ENCODE data around the gene CDH5.

DNA sequence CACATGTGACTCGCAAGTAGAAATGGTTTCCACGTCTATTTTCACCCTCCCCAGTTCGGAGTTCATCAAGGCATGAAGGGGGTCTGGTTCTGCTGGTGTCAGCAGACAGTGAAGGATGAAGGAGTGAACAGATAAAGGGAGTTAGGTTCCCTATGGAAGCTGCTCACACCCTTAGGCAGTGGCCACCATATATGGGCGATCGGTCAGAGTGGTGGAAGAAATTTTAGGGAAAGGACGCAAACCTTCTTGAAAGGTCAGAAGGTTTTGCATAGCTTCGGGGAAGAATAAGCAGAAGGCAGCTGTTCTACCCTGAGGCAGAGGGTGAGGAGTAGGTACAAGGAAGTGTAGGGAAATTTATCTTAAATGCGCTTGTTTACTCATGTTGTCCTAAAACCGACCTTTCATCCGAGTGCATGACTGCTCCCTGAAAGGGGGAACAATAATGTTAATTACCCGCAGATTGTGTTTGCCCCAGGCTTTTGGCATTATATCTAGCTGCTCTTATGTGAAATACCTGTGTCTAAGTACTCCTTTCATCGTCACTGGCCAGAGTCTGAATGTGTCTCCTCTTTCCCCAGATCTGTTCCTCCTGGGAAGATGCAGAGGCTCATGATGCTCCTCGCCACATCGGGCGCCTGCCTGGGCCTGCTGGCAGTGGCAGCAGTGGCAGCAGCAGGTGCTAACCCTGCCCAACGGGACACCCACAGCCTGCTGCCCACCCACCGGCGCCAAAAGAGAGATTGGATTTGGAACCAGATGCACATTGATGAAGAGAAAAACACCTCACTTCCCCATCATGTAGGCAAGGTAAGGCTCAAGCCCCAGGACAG, 12.5 kb downstream of the CDH5 start:
- TF ChIP-seq EP300 (IDR thresholded peaks at IDR 0.05; ENCODE audit: borderline replicate concordance) (no peak), ZBTB7A (IDR thresholded peaks at IDR 0.05; ENCODE audit: low read depth) (no peak)
